Suppressor macrophage treated with lipopolysaccharide for 4 hours (primary cell): ENCODE measurements around the gene C1orf185.
"Not testable (repeated sequence)": the region's sequence is repeated elsewhere in the genome, so short reads cannot be mapped to it uniquely, and the experiment has no call there.

Source experiments
- DNase-seq: peaks from one replicate; pipeline ENCODE4 v3.0.0-alpha.2; 2020

Gene C1orf185

DNA sequence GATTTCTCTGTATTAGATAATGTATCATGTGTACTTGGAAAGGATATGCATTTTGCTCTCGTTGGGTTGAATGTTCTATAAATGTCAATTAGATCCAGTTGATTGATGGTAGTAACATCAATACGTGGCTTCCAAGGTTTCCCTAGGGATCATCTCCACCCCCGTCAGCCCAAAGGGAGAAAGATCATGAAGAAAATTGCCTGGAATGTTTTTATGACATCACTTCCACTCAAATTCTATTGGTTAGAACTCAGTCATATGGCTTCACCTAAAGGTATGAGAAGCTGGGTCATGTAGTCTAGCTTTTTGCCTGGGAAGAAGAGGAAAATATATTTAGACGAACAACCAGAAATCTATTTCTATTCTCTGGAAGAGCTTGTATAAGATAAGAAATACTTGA lies at the start of gene C1orf185:
Gene C1orf185, plus strand, starts transcription at position 253 of the 400 bp plus-strand sequence. Its CDS starts 6 bp downstream, at position 259.
- no peak for DNase-seq

GRCh38 chr1:51058858-51059257 lies 43.2 kb upstream of the C1orf185 start:
- DNase-seq, result peak; percentile 8

GRCh38 chr1:51061231-51061918 lies 40.7 kb upstream of the C1orf185 start:
- DNase-seq, result no peak

DNA sequence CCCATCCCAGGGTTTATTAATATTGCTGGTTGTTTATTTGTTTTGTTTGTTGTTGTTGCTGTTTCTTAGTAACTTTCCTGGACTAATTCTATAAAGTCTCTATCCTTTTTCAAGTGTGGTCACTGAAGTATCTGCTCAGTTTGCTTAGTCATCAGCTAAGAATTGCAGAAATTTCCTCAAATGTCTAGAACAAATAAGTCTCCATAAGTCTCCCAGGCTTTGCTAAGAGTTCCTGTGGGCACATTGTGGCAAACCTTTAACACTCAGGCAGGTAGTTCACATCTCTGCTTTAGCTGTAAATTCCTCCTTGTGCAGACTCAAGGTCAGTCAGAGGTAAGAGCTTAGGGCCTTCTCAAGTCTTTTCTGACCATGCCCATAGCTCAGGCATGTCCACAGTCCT lies 38.9 kb upstream of the C1orf185 start:
- no peak for DNase-seq

DNA sequence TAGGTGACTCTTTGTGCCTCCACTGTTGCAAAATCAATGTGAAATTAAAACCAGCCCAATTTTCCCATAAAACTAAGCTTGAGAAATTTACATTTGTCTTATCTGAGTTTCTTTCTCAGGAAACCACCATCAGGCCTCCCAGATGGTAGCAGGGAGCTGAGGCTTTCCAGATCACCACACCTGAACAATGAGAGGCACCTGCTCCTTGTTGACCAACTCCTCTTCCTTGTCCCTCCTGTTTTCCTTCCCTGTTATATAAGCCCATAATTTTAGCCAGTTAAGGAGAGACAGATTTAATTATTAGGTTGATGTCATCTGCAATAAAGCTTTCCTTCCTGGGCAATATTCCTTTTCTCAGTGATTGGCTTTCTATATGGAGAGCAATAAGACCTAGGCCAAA lies 32.0 kb upstream of the C1orf185 start:
- DNase-seq, result no peak

DNA sequence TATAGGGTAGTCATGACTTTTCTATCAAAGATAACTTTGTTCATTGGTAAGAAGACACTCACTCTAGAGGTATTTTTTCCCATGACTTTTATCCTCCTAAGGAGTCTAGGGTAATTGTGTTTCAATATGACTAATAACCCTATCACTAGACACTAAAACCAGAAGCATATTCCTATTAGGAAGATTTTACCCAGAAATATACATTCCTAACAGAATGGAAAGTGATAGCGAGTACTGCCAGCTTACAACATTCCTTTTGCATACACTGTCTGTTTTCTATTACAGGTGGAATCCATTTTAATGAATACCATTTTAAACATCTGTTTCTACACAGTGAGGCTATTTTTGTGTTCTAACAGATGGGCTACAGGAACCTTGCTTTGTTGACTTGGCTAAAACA lies 31.4 kb upstream of the C1orf185 start:
- no peak for DNase-seq

- no peak for DNase-seq
These were observed 30.6 kb upstream of the C1orf185 start for GRCh38 chr1:51071291-51072042.

- no peak for DNase-seq
These were observed 30.0 kb upstream of the C1orf185 start for GRCh38 chr1:51072043-51072439.

DNA sequence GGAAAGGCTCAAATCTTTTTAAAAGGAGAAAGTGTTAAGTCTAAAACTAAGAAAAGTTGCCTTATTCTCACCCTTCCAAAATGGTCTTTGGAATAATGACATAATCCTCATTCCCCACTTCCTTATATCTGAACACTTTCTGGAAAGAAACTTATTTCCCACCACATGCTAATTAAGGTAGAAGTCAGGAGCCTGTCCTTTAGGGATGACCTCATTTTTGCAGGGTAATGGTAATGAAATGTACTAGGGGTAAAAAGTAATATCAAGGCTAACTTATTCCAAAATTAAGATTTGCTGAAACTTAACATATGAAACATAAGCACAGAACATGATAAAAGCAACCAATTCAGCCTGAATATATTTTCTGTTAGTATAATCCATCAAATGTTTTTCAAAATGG lies 29.4 kb upstream of the C1orf185 start:
- no peak for DNase-seq

DNA sequence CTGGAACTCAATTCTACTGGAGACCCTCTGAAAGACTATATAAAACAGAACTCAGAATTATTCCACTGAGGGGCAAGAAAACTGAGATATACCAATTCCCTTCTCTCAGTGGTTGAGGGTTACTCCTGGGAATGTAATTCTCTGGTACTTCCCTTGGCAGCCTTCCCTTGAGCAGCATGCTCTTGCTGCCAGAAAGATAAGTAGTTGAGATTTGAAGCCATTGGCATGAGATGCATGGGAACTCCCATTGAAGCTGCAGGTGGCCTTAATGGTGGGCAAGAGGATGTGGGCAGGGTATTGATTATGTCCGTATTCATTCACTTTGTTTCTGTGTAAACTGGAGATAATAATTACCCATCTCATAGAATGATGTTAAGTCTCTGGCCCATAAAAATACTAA lies 28.6 kb upstream of the C1orf185 start:
- no peak for DNase-seq

GRCh38 chr1:51086496-51087271 lies 15.3 kb upstream of the C1orf185 start:
- DNase-seq, result no peak

DNA sequence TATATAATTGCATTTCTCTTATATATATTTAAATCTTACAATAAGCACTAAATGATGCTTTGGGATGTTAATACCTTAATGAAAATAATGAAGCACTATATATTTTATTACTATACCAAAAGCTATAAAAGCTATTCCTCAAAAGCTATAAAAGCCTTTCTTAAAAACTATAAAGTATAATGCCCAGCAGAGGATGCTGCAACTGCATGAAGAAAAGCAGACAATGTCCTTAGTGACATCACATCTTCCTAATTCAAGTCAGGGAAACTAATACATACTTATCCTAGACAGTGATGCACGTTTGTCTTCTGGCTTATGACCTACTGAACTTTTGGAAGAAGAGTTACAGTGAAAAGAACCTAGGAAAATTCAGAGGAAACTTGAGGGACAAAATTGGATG lies 13.6 kb upstream of the C1orf185 start:
- peak; percentile 21 for DNase-seq

GRCh38 chr1:51093581-51093980 lies 8.4 kb upstream of the C1orf185 start:
- peak; percentile 46 for DNase-seq

DNA sequence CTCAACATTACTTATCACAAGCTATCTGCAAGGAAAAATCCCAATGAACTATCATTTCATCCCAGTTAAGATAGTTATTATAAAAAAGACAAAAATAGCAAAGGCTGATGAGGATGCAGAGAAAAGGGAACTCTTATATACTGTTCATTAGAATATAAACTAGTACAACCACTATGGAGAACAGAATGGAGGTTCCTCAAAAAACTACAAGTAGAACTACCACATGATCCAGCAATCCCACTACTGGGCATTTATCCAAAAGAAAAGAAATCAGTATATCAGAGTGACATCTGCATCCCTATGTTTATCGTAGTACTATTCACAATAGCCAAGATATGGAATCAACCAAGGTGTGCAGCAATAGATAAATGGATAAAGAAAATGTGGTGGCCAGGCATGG lies 4.9 kb upstream of the C1orf185 start:
- peak; percentile 6 for DNase-seq

- no peak for DNase-seq
These were observed 1.7 kb upstream of the C1orf185 start for GRCh38 chr1:51100264-51100880.

DNA sequence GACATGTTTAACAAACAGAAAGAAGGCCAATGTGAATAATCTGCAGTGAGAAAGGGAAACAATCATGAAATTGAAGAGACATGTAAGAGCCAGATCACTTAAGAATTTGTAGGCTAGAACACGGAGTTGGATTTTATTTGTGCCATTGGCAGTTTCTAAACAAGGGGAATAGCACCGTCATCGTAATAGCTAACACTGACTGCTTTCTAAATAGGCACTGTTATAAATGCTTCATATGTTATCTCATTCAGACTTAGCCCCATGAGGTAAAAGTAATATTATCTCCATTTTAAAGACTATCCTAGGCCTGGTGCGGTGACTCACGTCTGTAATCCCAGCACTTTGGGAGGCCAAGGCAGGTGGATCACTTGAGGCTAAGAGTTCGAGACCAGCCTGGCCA lies 12.1 kb downstream of the C1orf185 start:
- DNase-seq, result no peak

- DNase-seq, result no peak
These were observed 13.8 kb downstream of the C1orf185 start for GRCh38 chr1:51115714-51116404.

DNA sequence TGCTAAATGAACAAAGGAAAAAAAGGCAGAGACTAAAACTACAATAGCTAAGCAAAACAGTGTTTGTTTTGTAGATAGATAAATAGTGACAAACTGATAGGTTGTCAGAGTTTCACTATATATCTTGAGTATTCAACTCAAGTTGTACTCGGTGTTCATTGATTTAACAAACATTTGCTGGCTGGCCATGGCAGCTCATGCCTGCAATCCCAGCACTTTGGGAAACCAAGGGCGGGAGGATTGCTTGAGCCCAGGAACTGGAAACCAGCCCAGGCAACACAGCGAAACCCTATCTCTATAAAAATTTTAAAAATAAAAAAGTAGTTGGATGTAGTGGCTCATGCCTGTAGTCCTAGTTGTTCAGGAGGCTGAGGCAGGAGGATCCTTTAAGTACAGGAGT lies 17.3 kb downstream of the C1orf185 start:
- DNase-seq, result no peak

DNA sequence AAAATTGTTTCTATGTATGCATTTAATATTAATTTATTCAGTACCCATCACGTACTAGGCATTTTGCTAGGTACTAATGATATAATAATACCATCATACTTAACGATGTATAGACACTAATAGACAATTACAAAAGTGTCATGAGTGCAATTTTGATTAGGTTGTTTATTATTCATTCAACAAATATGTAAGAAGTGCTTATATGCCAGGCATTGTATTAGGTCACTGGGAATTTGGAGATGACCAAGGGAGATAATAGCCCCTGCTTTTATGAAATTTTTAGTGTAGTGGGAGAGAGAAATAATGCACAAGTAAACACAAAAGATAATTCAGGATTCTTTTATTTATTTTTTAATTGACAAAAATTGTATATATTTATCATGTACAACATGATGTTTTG lies 18.6 kb downstream of the C1orf185 start:
- DNase-seq, result no peak

DNA sequence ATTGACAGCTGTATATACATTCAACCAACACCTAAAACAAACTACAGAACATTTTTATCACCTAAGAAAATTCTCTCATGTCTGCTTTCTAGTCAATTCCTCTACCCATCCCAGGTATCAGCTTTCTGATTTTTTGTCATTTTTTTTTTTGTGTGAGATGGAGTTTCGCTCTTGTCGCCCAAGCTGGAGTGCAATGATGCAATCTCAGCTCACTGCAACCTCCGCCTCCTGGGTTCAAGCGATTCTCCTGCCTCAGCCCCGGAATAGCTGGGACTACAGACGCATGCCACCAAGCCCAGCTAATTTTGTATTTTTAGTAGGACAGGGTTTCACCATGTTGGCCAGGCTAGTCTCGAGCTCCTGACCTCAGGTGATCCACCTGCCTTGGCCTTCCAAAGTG lies 25.1 kb downstream of the C1orf185 start:
- DNase-seq, result not testable (repeated sequence)

DNA sequence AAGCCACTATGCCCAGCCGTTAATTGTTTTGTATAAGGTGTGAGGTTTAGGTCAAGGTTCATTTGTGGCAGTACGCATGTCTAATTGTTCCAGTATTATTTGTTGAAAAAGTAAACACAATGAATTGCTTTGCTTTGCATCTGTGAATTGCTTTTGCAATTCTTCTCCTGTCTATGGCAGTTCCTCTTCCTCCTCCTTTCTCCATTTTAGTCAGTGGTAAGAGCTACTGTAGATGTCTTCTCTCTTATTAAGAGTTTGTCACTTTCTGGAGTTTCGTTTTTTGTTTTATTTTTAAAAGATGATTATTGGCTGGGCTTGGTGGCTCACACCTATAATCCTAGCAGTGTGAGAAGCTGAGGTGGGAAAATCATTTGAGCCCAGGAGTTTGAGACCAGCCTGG lies 29.2 kb downstream of the C1orf185 start:
- DNase-seq, result peak; percentile 1

DNA sequence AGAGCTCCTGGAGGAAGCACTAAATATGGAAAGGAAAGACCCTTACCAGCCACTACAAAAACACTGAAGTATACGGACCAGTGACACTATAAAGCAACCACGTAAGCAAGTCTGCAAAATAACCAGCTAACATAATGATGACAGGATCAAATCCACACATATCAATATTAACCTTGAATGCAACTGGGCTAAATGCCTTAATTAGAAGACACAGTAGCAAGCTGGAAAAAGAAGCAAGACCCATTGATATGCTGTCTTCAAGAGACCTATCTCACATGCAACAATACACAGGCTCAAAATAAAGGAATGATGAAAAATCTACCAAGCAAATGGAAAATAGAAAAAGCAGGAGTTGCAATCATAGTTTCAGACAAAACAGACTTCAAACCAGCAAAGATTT lies 31.0 kb downstream of the C1orf185 start:
- no peak for DNase-seq

DNA sequence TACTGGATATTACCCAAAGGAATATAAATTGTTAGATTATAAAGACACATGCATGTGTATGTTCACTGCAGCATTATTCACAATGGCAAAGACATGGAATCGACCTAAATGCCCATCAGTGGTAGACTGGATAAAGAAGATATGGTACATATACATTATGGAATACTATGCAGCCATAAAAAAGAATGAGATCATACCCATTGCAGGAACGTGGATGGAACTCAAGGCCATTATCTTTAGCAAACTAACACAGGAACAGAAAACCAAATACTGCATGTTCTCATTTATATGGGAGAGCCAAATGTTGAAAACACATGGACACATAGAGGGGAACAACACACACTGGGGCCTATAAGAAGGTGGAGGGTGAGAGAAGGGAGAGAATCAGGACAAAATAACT lies 35.7 kb downstream of the C1orf185 start:
- DNase-seq, result not testable (repeated sequence)
